Activated naive CD4-positive, alpha-beta T cell treated with anti-CD3 and anti-CD28 coated beads, Interleukin-2, amount 50 U/mL, for 16 hours (primary cell): ENCODE data around the gene ARID4A.
"Not testable (repeated sequence)": the region's sequence is repeated elsewhere in the genome, so short reads cannot be mapped to it uniquely, and the experiment has no call there.

Experiments used
- DNase-seq: peaks from one replicate; pipeline ENCODE4 v3.0.0-alpha.2; 2020

ARID4A gene

GRCh38 chr14:58362798-58363412 is 64.5 kb downstream of the ARID4A start:
- DNase-seq, result no peak

- DNase-seq, result no peak
Observed at GRCh38 chr14:58364316-58364715, 66.0 kb downstream of the ARID4A start.

DNA sequence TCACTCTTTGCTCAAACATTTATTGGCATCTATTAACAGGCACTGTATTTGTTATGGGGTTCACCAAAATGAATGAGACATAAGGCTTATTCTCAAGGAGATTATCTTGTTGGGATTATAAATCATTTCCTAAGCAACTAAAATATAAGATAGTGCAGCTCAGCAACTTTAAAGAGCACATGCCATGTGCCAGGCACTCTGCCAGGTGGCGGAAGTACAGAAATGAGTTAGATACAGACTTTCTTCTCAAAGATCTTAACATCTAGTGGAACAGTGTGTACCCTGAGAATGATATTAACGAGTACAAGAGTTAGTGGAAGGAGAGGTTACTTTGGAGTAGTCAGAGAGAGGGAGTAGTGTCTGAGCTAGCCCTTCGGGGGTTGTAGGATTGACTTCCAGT is 68.9 kb downstream of the ARID4A start:
- DNase-seq, result no peak

- DNase-seq, result no peak
Observed at GRCh38 chr14:58368956-58369355, 70.6 kb downstream of the ARID4A start.

GRCh38 chr14:58376791-58377190 is 78.4 kb downstream of the ARID4A start:
- DNase-seq, result no peak

DNA sequence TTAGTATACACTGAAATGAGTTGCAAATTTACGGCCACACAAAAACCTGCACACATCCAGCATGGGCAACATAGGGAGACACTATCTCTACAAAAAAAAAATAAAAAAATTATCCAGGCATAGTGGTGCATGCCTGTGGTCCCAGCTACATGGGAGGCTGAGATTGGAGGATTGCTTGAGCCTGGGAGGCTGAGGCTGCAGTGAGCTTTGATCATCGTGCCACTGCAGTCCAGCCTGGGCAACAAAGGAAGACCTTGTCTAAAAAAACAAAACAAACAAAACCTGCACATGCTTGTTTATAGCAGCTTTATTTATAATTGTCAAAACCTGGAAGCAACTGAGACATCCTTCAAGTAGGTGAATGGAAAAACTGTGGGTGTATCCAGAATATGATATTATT is 92.5 kb downstream of the ARID4A start:
- DNase-seq, result no peak

GRCh38 chr14:58395562-58395811 is 97.1 kb downstream of the ARID4A start:
- DNase-seq, result no peak

DNA sequence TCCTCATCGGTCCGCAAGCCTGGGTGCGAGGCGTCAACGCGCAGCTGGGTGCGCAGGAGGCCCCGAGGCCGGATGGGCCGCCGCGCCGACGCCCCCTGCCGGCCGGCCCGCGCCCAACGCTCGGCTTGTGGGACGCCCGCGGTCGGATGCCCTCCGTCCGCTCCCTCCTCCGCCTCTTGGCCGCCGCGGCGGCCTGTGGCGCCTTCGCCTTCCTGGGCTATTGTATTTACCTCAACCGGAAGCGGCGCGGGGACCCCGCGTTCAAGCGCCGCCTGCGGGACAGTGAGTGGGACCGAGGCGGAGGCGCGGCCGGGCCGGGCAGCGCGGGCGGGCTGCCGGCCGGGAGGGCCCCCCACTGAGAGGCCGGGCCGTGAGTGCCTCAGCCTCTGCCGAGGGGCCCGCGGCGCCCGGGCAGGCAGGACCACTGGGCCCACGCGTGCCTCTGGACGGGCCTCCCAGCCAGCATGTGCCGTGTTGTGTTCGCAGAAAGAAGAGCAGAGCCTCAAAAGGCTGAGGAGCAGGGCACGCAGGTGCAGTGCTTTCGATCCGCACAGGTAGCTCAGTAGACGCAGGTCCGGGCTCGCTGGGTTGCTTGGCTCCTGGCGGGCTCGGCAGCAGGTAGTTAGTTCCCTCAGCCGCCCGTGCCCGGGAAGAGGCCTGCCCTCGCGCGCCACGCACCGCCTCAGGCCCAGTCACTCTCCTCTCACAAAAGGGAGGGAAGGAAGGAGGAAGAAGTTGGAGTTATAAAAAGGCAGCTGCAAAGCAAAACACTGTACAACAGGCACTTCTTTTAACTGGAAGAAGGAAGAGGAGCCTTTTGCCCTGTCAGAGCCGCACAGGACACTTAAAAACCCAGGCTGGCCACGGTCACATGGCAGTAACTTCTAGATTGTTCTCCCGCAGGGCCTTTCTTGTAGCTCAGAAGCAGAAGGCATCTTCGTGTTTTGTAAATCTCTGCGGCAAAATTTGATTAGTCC is 97.7 kb downstream of the ARID4A start, which contains the start of gene TOMM20L:
TOMM20L (plus strand) TSS at position 119 of the 977 bp plus-strand sequence; CDS start at position 147, 28 bp downstream.
- peak; percentile 75 for DNase-seq

GRCh38 chr14:58397156-58397555 is 98.8 kb downstream of the ARID4A start:
- DNase-seq, result no peak

DNA sequence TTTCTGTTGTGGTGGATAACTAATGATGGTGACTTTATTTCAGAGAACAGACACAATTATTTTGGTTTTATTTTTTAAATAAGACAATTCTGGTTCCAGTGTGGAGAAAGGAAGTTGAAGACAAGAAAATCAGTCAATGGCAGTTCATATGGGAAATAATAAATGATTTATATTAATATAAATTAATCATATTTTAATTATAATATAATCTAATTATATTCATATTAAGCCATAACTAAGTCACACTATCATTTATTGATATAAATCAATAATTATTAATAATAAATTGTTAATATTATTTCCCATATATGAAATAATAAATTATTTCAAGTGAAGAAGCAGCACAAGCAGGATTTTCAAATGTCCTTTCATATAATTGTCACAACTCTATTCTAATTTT is 100.1 kb downstream of the ARID4A start:
- DNase-seq, result no peak

GRCh38 chr14:58398895-58399294 is 100.5 kb downstream of the ARID4A start:
- no peak for DNase-seq

DNA sequence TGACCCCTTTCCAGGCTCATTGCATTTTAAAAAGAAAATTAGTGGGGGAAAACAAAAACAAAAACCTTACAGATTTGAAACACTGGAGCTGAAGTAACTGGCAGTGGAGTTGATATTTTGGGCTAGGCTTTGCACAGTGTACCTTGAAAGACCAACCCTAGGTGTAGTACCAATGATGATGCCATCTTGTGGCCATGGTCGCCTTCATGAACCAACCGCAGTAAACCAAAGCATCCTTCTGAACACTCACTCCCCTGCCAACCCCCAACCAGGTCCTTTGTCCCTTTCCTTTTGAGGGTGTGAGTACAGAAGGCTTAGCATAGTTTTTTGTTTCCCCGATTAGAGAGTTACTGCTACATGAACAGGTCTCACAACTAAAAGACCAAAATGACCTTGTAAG is 103.2 kb downstream of the ARID4A start:
- no peak for DNase-seq

DNA sequence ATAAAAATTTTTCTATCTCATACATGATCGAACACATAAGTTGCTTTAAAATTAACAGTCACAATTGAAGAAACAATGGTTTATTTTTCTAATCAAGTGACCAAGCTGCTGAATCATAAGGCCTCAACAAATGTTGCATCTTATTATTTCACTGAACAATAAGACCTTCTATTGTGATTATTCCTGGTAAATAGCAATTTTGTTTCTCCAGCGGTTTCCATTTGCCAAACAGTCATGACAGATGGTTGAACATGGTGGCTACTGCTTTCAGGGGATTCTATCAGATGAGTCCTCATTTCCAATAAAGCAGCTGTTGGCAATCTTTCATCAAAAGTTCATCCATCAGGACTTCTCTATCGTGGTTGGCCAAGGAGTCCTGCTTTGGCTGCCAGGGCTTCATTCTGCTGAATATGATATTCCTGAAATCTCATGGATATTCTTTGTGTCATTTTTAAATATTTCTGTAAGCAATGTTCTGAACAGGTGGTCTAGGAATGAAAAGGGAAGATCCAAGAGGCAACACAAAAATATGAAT is 110.4 kb downstream of the ARID4A start:
- no peak for DNase-seq

- no peak for DNase-seq
Observed at GRCh38 chr14:58414845-58415244, 116.5 kb downstream of the ARID4A start.

DNA sequence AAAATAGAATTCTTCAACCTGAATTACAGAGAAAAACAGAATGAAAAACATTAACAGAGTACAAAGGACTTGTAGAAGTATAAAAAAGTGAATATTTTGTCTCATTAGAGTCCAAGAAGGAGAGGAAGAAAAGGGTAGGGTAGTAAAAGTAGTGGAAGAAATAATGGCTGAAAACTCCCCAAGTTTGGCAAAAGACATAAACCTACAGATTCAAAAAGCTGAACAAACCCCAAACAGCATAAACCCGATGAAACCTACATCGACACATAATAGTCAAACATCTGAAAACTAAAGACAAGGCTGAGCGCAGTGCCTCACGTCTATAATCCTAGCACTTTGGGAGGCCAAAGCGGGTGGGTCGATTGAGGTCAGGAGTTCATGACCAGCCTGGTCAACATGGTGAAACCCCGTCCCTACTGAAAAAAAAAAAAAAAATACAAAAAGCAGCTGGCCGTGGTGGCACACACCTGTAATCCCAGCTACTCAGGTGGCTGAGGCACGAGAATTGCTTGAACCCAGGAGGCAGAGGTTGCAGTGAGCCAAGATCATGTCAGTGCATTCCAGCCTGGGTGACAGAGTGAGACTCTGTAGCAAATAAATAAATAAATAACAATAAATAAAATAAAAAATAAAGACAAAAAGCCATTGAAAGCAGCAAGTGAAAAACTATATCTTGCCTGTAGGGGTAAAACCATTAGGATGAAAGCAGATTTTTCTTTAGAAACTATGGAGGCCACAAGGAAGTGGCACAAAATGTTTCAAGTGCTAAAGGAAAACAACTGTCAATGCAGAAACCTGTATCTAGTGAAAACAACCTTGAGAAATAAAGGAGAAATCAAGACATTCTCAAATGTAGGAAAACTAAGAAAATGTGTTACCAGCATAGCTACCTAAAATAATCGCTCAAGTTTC is 117.5 kb downstream of the ARID4A start:
- DNase-seq, result no peak

DNA sequence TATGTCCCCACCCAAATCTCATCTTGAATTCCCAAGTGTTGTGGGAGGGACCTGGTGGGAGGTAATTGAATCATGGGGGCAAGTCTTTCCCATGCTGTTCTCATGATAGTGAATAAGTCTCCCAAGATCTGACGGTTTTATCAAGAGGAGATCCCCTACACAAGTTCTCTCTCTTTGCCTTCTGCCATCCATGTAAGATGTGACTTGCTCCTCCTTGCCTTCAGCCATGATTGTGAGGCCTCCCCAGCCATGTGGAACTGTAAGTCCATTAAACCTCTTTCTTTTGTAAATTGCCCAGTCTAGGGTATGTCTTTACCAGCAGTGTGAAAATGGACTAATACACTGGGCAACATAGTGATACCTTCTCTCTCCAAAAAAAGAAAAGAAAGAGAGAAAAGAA is 118.6 kb downstream of the ARID4A start:
- not testable (repeated sequence) for DNase-seq
